SW 1271 (cell line): ENCODE data around the gene ACACB.

Experiments
- DNase-seq, 2 experiments: peaks; one replicate each; lab custom pipeline; 2025; lab: John Stamatoyannopoulos, UW

Gene ACACB

DNA sequence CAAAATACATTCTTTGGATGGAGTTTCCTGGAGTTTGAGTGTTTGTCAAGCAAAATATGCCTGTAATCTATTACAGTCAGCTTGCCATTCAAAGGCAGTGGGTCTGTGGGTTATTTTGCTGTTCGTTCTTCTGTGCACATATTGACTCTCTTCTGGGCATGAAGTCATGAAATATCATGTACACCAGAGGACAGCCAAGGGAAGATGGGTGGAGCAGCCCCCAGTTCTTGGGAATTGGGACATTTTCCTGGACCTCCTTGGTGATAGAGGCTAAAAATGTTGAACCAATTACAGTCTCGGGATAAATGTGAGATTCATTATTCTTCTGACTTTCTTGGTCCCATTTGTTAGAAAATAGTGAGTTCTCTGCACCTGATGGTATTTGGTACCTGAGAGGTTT, 103.6 kb downstream of the ACACB start:
- no peak for DNase-seq

GRCh38 chr12:109221277-109221931, 105.0 kb downstream of the ACACB start:
- no peak for DNase-seq

- no peak for DNase-seq
These were observed 105.7 kb downstream of the ACACB start for GRCh38 chr12:109222062-109222461.

GRCh38 chr12:109222496-109222895, 106.1 kb downstream of the ACACB start:
- DNase-seq = no peak

DNA sequence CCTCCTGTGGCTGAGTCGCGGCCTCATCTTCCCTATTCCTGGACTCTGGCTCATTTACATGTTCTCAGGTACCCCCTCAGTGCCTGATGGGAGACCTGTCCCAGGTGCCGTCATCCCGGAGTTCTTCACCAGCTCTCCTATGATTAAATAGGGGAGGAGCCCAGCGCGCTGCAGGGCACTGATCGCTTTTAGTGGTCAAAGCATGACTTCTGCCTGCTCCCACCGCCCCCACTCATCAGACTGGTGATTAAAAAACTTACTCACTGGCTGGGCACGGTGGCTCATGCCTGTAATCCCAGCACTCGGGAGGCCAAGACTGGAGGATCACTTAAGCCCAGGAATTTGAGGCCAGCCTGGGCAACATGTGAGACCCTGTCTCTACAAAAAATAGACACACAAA, 106.8 kb downstream of the ACACB start:
- no peak for DNase-seq

- DNase-seq = no peak
These were observed 107.5 kb downstream of the ACACB start for GRCh38 chr12:109223868-109224267.

DNA sequence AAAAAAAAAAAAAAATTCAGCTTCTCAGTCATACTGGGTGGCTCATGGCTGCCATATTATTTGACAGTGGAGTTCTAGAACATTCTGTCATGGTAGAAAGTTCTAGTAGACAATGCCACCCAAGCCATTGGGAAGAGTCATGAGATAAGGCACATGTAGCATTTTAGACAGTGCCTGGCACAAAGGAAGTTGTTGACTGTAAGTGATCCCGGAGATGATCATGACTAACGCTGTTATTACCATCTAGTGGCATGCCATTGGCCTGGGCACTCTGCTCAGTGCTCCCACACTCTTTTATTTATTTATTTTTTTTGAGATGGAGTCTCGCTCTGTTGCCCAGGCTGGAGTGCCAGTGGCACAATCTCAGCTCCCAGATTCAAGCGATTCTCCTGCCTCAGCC, 112.3 kb downstream of the ACACB start:
- no peak for DNase-seq

DNA sequence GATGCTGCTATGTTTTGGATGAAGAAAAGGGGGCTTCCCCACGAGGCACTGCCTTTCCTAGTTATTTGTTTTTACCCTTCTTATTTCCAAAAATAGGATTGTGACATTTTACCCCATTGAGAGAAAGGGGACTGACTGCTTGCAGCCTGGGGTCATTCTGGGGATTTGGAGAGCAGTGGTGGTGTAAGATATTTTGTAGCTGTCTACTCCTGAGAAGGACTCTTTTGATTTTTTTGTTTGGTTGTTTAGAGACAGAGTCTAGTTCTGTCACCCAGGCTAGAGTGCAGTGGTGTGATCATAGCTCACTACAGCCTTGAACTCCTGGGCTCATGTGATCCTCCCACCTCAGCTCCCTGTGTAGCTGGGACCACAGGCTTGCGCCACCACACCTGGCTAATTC, 113.8 kb downstream of the ACACB start:
- no peak for DNase-seq

GRCh38 chr12:109232731-109233130, 116.3 kb downstream of the ACACB start:
- no peak for DNase-seq

DNA sequence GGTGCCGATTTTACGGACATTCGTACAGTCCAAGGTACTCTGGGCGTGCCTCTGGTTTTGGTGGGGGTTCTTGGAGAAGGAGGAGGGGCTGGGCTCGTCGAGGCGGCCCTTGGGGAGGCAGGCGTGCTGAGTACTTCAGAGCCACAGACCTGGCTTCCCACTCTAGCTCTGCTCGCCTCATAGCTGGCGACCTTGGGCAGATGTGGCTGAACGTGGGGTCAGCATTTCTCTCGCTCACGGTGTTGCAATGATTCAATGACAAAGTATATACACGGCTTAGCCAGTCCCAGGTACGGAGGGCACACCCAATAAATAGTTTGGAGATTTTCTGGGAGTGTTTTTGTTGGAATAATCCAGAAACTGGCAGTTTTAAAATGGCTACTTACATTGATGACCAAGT, 117.6 kb downstream of the ACACB start:
- DNase-seq = no peak

GRCh38 chr12:109236257-109236656, 119.9 kb downstream of the ACACB start:
- no peak for DNase-seq

DNA sequence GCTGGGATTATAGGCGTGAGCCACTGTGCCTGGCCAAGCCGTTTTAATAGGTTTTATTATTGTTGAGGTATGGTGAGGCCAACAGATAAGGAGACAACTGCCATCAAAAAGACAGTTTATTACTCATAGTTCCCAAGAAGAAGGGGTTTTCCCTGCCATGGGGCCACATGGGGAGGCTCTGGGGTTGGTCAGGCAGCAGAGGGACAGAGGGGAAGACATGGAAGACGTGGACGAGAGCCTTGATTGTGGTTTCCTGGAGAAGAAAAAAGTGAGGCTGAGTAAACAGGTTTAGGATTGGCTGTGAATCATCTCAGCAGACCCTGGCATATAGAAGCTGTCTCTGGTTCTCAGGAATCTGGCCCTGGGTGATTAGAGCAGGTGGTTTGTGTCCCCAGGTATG, 122.8 kb downstream of the ACACB start:
- DNase-seq = no peak

- no peak for DNase-seq
These were observed 123.3 kb downstream of the ACACB start for GRCh38 chr12:109239691-109240090.

DNA sequence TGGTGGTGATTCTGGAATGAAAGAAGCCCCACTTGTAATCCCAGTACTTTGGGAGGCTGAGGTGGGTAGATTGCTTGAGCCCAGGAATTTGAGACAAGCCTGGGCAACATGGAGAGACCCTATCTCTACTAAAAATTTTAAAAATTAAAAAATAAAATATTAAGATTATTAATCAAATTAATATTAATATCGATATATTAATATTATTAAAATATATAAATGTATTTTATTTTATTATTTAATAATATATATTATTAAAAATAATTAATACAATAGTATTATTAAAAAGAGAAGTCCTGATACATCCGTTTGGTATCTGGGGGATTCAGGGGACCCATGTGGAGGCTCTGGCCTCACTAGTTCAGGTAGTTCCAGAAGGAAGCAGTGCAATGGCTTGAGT, 124.0 kb downstream of the ACACB start:
- DNase-seq = no peak

GRCh38 chr12:109241936-109242335, 125.5 kb downstream of the ACACB start:
- DNase-seq = no peak

GRCh38 chr12:109244073-109244472, 127.7 kb downstream of the ACACB start:
- no peak for DNase-seq

- DNase-seq = no peak
These were observed 129.8 kb downstream of the ACACB start for GRCh38 chr12:109246221-109246620.

DNA sequence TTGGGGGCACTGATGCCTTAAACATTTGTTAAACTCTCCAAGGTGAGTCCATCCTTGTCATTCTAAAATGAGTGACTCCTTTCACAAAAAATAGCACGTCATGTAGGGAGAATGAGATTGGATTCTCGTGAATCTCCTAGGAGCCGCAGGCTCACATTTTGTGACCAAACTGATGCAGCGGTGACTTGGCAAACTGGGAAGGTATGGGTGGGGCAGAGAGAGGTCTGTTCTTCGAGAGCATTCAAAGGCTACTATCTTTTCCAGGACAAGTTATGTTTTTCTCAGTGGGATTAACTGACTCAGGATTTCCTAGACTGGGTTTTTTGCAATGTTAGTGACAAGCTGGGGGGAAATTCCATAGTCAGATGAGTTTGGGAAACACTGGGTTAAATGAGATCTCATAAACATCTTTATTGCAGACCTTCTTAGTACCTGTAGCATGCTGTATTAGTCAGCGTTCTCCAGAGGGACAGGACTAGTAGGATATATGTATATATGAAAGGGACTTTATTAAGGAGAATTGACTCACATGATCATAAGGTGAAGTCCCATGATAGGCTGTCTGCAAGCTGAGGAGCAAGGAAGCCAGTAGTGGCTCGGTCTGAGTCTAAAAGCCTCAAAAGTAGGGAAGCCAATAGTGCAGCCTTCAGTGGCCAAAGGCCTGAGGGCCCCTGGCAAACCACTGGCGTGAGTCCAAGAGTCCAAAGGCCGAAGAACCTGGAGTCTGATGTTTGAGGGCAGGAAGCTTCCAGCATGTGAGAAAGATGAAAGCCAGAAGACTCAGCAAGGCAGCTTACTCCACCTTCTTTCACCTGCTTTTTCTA, 131.7 kb downstream of the ACACB start:
- no peak for DNase-seq

DNA sequence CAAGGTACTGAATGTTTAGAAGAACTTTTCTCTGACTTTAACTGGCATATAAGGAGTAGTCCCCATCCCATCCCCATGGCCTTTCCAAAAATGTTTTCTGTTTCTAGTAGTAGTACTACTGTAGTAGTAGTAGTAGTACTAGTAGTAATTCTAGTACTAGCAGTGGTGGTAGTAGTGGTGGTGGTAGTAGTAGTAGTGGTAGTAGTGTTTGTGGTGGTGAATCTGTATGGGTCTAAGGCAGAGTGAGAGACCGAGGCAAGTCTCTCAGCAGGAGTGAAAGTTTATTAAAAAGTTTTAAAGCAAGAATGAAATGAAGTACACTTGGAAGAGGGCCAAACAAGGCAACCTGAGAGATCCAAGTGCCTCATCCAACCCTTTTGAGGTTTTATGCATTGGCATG, 134.1 kb downstream of the ACACB start:
- DNase-seq = no peak

GRCh38 chr12:109252799-109253198, 136.4 kb downstream of the ACACB start:
- no peak for DNase-seq

- DNase-seq = no peak
These were observed 137.6 kb downstream of the ACACB start for GRCh38 chr12:109253913-109254544.

- no peak for DNase-seq
These were observed 139.0 kb downstream of the ACACB start for GRCh38 chr12:109255377-109255776.

DNA sequence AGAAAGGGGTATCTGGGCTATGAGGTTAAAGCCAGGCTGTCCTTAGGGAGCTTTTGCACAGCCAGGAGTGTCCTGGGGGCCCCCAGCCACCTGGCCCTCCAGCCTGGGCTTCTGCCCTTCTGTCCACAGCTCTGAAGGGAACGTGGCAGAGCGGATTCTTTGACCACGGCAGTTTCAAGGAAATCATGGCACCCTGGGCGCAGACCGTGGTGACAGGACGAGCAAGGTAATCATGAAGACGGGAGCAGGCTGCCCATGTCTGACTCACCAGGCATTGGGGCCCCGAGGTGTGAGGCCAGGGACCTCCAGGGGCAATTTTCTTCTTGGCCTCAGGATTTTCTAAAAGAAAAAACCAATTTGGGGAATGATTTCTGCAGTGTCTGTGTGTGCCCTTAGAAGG, 139.6 kb downstream of the ACACB start:
- DNase-seq = no peak
